ENCODE measurements around the gene TRAF5.

DNA sequence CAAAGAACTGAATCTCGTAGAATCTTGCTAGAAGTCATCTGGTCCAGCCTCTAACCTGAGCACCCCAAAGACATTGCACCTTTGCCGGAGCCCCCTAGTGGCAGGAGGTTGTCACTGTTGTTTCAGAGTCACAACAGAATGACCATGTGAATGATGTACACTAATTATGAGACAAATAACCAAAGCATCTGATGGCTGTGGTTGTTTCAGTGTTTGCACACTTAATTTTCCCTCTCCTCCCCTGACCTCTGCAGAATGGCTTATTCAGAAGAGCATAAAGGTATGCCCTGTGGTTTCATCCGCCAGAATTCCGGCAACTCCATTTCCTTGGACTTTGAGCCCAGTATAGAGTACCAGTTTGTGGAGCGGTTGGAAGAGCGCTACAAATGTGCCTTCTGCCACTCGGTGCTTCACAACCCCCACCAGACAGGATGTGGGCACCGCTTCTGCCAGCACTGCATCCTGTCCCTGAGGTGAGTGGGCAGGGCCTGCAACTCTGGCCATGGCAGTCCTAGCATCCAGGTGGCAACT is 26.4 kb downstream of the TRAF5 start:
- TF ChIP-seq CTCF (conservative IDR thresholded peaks at IDR 0.05 in 1 of 2, IDR thresholded peaks at IDR 0.05 in 1 of 2; ENCODE audit: extremely low read depth in 1 of 2, insufficient read depth in 1 of 2, low read depth in 1 of 2, low read length in 2 of 2) (peak; percentile 80 to 97), EZH2 (IDR thresholded peaks at IDR 0.05; ENCODE audit: borderline replicate concordance, low read length) (no peak)
